HFF-Myc (cell line): ENCODE measurements around the gene SAMHD1.
"Not testable (repeated sequence)": the region's sequence is repeated elsewhere in the genome, so short reads cannot be mapped to it uniquely, and the experiment has no call there.

Source experiments
- DNase-seq: peaks from one replicate; pipeline ENCODE4 v3.0.0-alpha.2; 2011; ENCODE audit warnings: low read depth; ENCODE audit errors: extremely low read depth
- H3K4me3 ChIP-seq: replicated peaks from 2 replicates; pipeline ENCODE4 v1.5.1; 2011; ENCODE audit warnings: low read depth, mild to moderate bottlenecking, control low read depth, low read length
- TF ChIP-seq, protein P1 (sequence below): IDR thresholded peaks from 2 replicates; pipeline ENCODE4 v1.5.1; 2012; ENCODE audit warnings: mild to moderate bottlenecking, low read depth, low read length, control low read depth; ENCODE audit errors: missing control alignments

The SAMHD1 gene

GRCh38 chr20:36951979-36952738, 651 bp upstream of the SAMHD1 start:
- TF ChIP-seq, protein P1, sequence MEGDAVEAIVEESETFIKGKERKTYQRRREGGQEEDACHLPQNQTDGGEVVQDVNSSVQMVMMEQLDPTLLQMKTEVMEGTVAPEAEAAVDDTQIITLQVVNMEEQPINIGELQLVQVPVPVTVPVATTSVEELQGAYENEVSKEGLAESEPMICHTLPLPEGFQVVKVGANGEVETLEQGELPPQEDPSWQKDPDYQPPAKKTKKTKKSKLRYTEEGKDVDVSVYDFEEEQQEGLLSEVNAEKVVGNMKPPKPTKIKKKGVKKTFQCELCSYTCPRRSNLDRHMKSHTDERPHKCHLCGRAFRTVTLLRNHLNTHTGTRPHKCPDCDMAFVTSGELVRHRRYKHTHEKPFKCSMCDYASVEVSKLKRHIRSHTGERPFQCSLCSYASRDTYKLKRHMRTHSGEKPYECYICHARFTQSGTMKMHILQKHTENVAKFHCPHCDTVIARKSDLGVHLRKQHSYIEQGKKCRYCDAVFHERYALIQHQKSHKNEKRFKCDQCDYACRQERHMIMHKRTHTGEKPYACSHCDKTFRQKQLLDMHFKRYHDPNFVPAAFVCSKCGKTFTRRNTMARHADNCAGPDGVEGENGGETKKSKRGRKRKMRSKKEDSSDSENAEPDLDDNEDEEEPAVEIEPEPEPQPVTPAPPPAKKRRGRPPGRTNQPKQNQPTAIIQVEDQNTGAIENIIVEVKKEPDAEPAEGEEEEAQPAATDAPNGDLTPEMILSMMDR: no peak
- peak overlapping the region; percentile 98 for H3K4me3 ChIP-seq
- DNase-seq: no peak

- TF ChIP-seq, protein P1: no peak
- peak overlapping the region; percentile 98 for H3K4me3 ChIP-seq
- DNase-seq: no peak
Observed at GRCh38 chr20:36950414-36951197, 902 bp downstream of the SAMHD1 start.

DNA sequence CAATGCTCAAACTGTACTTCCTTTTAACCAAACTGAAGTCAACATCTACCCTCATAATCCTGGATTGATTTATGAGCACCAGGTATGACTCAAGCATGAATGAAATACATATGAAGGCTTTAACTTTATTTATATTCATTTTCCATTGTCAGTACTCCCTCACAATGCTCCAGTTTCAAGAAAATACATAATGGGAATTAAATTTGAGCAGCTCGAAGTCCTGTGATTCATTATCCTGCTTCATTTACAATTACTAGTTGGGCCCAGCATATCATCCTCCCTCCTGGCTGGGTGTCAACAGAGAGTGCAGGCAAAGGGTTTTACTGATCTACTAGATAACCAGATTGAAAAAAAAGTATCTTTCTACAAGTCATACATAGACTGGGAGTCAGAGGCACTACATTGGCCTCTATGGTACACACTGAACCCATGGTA, 10.1 kb downstream of the SAMHD1 start:
- no peak for DNase-seq
- TF ChIP-seq, protein P1: no peak
- no peak overlapping the region for H3K4me3 ChIP-seq

DNA sequence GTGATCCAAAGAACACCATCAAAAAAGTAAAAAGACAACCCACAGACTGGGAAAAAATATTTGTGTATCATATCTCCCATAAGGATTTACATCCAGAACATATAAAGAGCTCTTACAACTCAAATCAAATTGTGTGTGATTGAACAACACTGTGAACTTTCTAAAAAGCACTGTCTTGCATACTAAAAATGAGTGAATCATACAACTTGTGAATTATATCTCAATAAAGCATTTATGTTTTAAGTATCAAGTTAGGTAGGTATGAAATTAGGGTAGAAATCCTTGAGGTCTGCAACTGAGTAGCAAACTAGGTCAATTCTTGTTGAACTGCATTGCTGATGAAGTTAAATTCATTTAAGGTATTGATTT, 14.1 kb downstream of the SAMHD1 start:
- TF ChIP-seq, protein P1: no peak
- no peak overlapping the region for H3K4me3 ChIP-seq
- DNase-seq: no peak

- DNase-seq, H3K4me3 ChIP-seq: not testable (repeated sequence)
Observed at GRCh38 chr20:36936761-36937401, 14.6 kb downstream of the SAMHD1 start.

GRCh38 chr20:36936341-36936740, 15.2 kb downstream of the SAMHD1 start:
- H3K4me3 ChIP-seq: no peak overlapping the region
- DNase-seq: no peak
- TF ChIP-seq, protein P1: no peak

DNA sequence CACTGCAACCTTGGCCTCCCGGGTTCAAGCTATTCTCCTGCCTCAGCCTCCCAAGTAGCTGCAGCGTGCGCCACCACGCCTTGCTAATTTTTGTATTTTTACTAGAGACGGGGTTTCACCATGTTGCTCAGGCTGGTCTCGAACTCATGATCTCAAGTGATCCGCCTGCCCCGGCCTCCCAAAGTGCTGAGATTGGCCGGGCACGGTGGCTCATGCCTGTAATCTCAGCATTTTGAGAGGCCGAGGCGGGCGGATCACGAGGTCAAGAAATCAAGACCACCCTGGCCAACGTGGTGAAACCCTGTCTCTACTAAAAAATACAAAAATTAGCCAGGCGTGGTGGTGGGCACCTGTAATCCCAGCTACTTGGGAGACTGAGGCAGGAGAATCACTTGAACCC, 17.9 kb downstream of the SAMHD1 start:
- H3K4me3 ChIP-seq, DNase-seq: not testable (repeated sequence)
